Trophoblast cell (in vitro differentiated cells and primary cell): ENCODE measurements around the gene SLC35C1.

Experiments used
- DNase-seq, 2 donors: peaks; one replicate each; pipeline ENCODE4 v3.0.0-alpha.2; 2016
- H2AFZ ChIP-seq: 2 replicates; pipeline ENCODE4 v1.6.1; 2013; ENCODE audit warnings: low read length, moderate library complexity, mild to moderate bottlenecking; ENCODE audit not compliant: insufficient read depth, poor library complexity
- H2AK5ac ChIP-seq: 2 replicates; pipeline ENCODE4 v1.6.1; 2013; ENCODE audit warnings: mild to moderate bottlenecking, low read length
- H2BK120ac ChIP-seq: 2 replicates; pipeline ENCODE4 v1.6.1; 2013; ENCODE audit warnings: low read length, mild to moderate bottlenecking, moderate library complexity; ENCODE audit not compliant: insufficient read depth, poor library complexity
- H2BK12ac ChIP-seq: 2 replicates; pipeline ENCODE4 v1.6.1; 2013; ENCODE audit warnings: mild to moderate bottlenecking, low read length, moderate library complexity
- H2BK5ac ChIP-seq: 2 replicates; pipeline ENCODE4 v1.6.1; 2013; ENCODE audit warnings: low read length, low read depth, moderate library complexity, mild to moderate bottlenecking; ENCODE audit not compliant: poor library complexity
- H3K14ac ChIP-seq: 2 replicates; pipeline ENCODE4 v1.6.1; 2013; ENCODE audit warnings: mild to moderate bottlenecking, low read length
- H3K18ac ChIP-seq: 2 replicates; pipeline ENCODE4 v1.6.1; 2013; ENCODE audit warnings: mild to moderate bottlenecking, low read length
- H3K23ac ChIP-seq: 2 replicates; pipeline ENCODE4 v1.6.1; 2013; ENCODE audit warnings: low read length
- H3K27ac ChIP-seq: 2 replicates; pipeline ENCODE4 v1.5.1; 2013; ENCODE audit warnings: low read depth, mild to moderate bottlenecking, inconsistent platforms, low read length, moderate library complexity
- H3K27me3 ChIP-seq: 2 replicates; pipeline ENCODE4 v1.6.1; 2013; ENCODE audit warnings: inconsistent platforms, mild to moderate bottlenecking, low read length, moderate library complexity; ENCODE audit not compliant: insufficient read depth
- H3K36me3 ChIP-seq, 2 experiments: 1 replicate in 1 of 2; 2 replicates in 1 of 2; pipeline ENCODE4 v1.6.1; 2013; ENCODE audit warnings: low read length in 2 of 2, mild to moderate bottlenecking in 2 of 2, moderate library complexity in 1 of 2; ENCODE audit not compliant: insufficient read depth in 2 of 2, control insufficient read depth in 1 of 2
- H3K4ac ChIP-seq: 2 replicates; pipeline ENCODE4 v1.6.1; 2013; ENCODE audit warnings: low read depth, mild to moderate bottlenecking, low read length, moderate library complexity
- H3K4me1 ChIP-seq, 2 experiments: 1 replicate in 1 of 2; 2 replicates in 1 of 2; pipeline ENCODE4 v1.6.1; 2013; ENCODE audit warnings: low read length in 2 of 2, mild to moderate bottlenecking in 2 of 2, moderate library complexity in 1 of 2; ENCODE audit not compliant: insufficient read depth in 2 of 2, control insufficient read depth in 1 of 2
- H3K4me2 ChIP-seq: 2 replicates; pipeline ENCODE4 v1.6.1; 2013; ENCODE audit warnings: inconsistent platforms, mild to moderate bottlenecking, low read length, moderate library complexity
- H3K4me3 ChIP-seq: 2 replicates; pipeline ENCODE4 v1.5.1; 2013; ENCODE audit warnings: mild to moderate bottlenecking, low read depth, low read length, inconsistent platforms
- H3K79me1 ChIP-seq: one replicate; pipeline ENCODE4 v1.6.1; 2013; ENCODE audit warnings: low read length
- H3K79me2 ChIP-seq: 2 replicates; pipeline ENCODE4 v1.6.1; 2013; ENCODE audit warnings: low read length, mild to moderate bottlenecking; ENCODE audit not compliant: control insufficient read depth, insufficient read depth, poor library complexity
- H3K9ac ChIP-seq: 2 replicates; pipeline ENCODE4 v1.6.1; 2013; ENCODE audit warnings: mild to moderate bottlenecking, low read length
- H3K9me3 ChIP-seq: 2 replicates; pipeline ENCODE4 v1.6.1; 2013; ENCODE audit warnings: low read depth, mild to moderate bottlenecking, control low read depth, inconsistent platforms, low read length; ENCODE audit not compliant: insufficient read depth
- H4K12ac ChIP-seq: 2 replicates; pipeline ENCODE4 v1.6.1; 2013; ENCODE audit warnings: low read depth, mild to moderate bottlenecking, low read length, moderate library complexity
- H4K8ac ChIP-seq: 2 replicates; pipeline ENCODE4 v1.6.1; 2013; ENCODE audit warnings: low read depth, mild to moderate bottlenecking, low read length, moderate library complexity
- H4K91ac ChIP-seq: one replicate; pipeline ENCODE4 v1.6.1; 2013; ENCODE audit warnings: low read depth, mild to moderate bottlenecking, low read length, moderate library complexity
- WGBS: extraction: QIAGEN DNeasy Blood & Tissue Kit; methylation state at CpG from one replicate; pipeline ENCODE4 v1.1.7; 2013; ENCODE audit warnings: missing lambda C conversion rate; ENCODE audit not compliant: insufficient read length, insufficient coverage; ENCODE audit errors: extremely low coverage; 5-methylcytosine and 5-hydroxymethylcytosine counted together

SLC35C1 gene

GRCh38 chr11:45828996-45829395 lies 24.0 kb downstream of the SLC35C1 start:
- Histone ChIP-seq H3K79me2 (peaks cover under 1% of the 10 kb centered on the region), H3K9me3 (no peaks in the 10 kb centered on the region), H3K36me3 (no peaks in the 10 kb centered on the region), H3K14ac (no peak overlapping the region), H3K27me3 (no peaks in the 10 kb centered on the region), H2BK12ac (no peak overlapping the region), H3K4me2 (no peak overlapping the region), H4K8ac (no peak overlapping the region), H3K27ac (no peak overlapping the region), H2BK120ac (no peak overlapping the region), H2AFZ (no peak overlapping the region), H4K12ac (no peak overlapping the region), H2BK5ac (no peak overlapping the region), H4K91ac (no peak overlapping the region), H3K9ac (no peak overlapping the region), H3K18ac (no peak overlapping the region), H3K23ac (no peak overlapping the region), H3K4me1 (peaks cover 6 to 7% of the 10 kb centered on the region in 2 experiments), H3K79me1 (peaks cover 5% of the 10 kb centered on the region), H3K4ac (no peak overlapping the region), H2AK5ac (no peak overlapping the region), H3K4me3 (no peak overlapping the region)
- WGBS, result no CpG with 5 or more reads among the region's 4 CpGs
- peak in 1 of 2 donors; percentile 63 for DNase-seq

GRCh38 chr11:45830596-45830995 lies 25.6 kb downstream of the SLC35C1 start:
- no peaks in the 10 kb centered on the region for H3K27me3 ChIP-seq
- no peak overlapping the region for H4K8ac ChIP-seq
- no peak overlapping the region for H3K23ac ChIP-seq
- H2BK12ac ChIP-seq, result no peak overlapping the region
- H2BK5ac ChIP-seq, result no peak overlapping the region
- WGBS, result no CpG with 5 or more reads among the region's 2 CpGs
- no peaks in the 10 kb centered on the region for H3K9me3 ChIP-seq
- no peak overlapping the region for H4K91ac ChIP-seq
- H3K27ac ChIP-seq, result no peak overlapping the region
- H3K9ac ChIP-seq, result no peak overlapping the region
- no peak overlapping the region for H3K14ac ChIP-seq
- no peak overlapping the region for H3K18ac ChIP-seq
- no peak overlapping the region for H3K4me3 ChIP-seq
- H2AFZ ChIP-seq, result no peak overlapping the region
- no peak overlapping the region for H3K4ac ChIP-seq
- no peak for DNase-seq
- H2AK5ac ChIP-seq, result no peak overlapping the region
- H2BK120ac ChIP-seq, result no peak overlapping the region
- H3K4me2 ChIP-seq, result no peak overlapping the region
- H4K12ac ChIP-seq, result no peak overlapping the region
- no peaks in the 10 kb centered on the region for H3K79me2 ChIP-seq
- H3K4me1 ChIP-seq, result peaks cover 3 to 6% of the 10 kb centered on the region in 2 experiments
- H3K36me3 ChIP-seq, result no peaks in the 10 kb centered on the region
- no peaks in the 10 kb centered on the region for H3K79me1 ChIP-seq

- Histone ChIP-seq H3K79me2 (no peaks in the 10 kb centered on the region), H3K23ac (no peak overlapping the region), H3K14ac (no peak overlapping the region), H2AFZ (no peak overlapping the region), H3K27me3 (no peaks in the 10 kb centered on the region), H4K91ac (no peak overlapping the region), H3K9me3 (no peaks in the 10 kb centered on the region), H3K4me3 (no peak overlapping the region), H4K8ac (no peak overlapping the region), H2BK120ac (no peak overlapping the region), H2BK5ac (no peak overlapping the region), H2BK12ac (no peak overlapping the region), H4K12ac (no peak overlapping the region), H3K18ac (no peak overlapping the region), H2AK5ac (no peak overlapping the region), H3K4ac (no peak overlapping the region), H3K27ac (no peak overlapping the region), H3K79me1 (no peaks in the 10 kb centered on the region), H3K36me3 (no peaks in the 10 kb centered on the region), H3K4me2 (no peak overlapping the region), H3K4me1 (peaks cover 3 to 6% of the 10 kb centered on the region in 2 experiments), H3K9ac (no peak overlapping the region)
- WGBS, result no CpG with 5 or more reads among the region's 9 CpGs
- peak; percentile 92 to 97 for DNase-seq
Observed at GRCh38 chr11:45832811-45833441, 28.0 kb downstream of the SLC35C1 start.

GRCh38 chr11:45833761-45834160 lies 28.8 kb downstream of the SLC35C1 start:
- no peak overlapping the region for H3K9ac ChIP-seq
- no peaks in the 10 kb centered on the region for H3K79me2 ChIP-seq
- no peak overlapping the region for H3K4me3 ChIP-seq
- no peak overlapping the region for H3K23ac ChIP-seq
- H3K18ac ChIP-seq, result no peak overlapping the region
- no peak overlapping the region for H3K4ac ChIP-seq
- H2BK12ac ChIP-seq, result no peak overlapping the region
- no peak overlapping the region for H3K14ac ChIP-seq
- H2AK5ac ChIP-seq, result no peak overlapping the region
- no peak overlapping the region for H4K91ac ChIP-seq
- no peak overlapping the region for H4K12ac ChIP-seq
- H2AFZ ChIP-seq, result no peak overlapping the region
- H3K9me3 ChIP-seq, result no peaks in the 10 kb centered on the region
- no peaks in the 10 kb centered on the region for H3K36me3 ChIP-seq
- H2BK5ac ChIP-seq, result no peak overlapping the region
- no peak overlapping the region for H4K8ac ChIP-seq
- H3K79me1 ChIP-seq, result no peaks in the 10 kb centered on the region
- peaks cover 3 to 6% of the 10 kb centered on the region in 2 experiments for H3K4me1 ChIP-seq
- no CpG with 5 or more reads among the region's 3 CpGs for WGBS
- no peak overlapping the region for H3K27ac ChIP-seq
- DNase-seq, result no peak
- no peaks in the 10 kb centered on the region for H3K27me3 ChIP-seq
- no peak overlapping the region for H3K4me2 ChIP-seq
- H2BK120ac ChIP-seq, result no peak overlapping the region
